ENCODE measurements around the gene STRA8. TPM values are rescaled to one million over a fixed set of nuclear protein-coding genes. Genes with fewer than 3 reads are reported as not detected.

STRA8 gene
- total RNA-seq, 1 experiment from 2014 or later: not detected

DNA sequence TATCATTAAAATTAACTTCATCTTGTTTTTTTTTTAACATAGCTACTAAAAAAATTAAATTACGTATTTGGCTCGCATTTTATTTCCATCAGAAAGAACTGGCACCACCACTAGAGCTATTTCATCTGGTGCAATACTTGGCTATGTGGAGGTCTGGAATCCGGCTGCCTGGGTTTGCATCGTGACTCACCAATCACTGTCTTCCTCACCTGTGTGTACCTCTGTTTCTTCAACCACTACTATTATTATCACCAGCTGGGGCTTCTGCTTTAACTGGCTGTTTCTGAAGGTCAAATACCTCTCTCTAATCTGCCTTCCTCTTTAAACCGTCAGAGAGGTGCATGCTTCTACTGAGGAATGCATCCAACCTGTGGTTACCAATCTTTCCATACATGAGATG lies 28.8 kb upstream of the STRA8 start:
- H3K4me2 ChIP-seq (ENCODE audit: insufficient read depth, insufficient read length, low read length): no peak overlapping the region
- no peak overlapping the region for H3T11ph ChIP-seq (ENCODE audit: low read length)
- H3K9me3 ChIP-seq (ENCODE audit: control insufficient read depth, low read depth, low read length): no peaks in the 10 kb centered on the region
- peaks cover 0 to 6% of the 10 kb centered on the region in 2 experiments; a peak in 2 of 4 replicates for H3K4me1 Mint-ChIP-seq
- no peaks in the 10 kb centered on the region for H3K4me1 ChIP-seq (ENCODE audit: insufficient read depth, low read length)
- no peak overlapping the region for H3K4me3 Mint-ChIP-seq
- H4K5ac ChIP-seq (ENCODE audit: insufficient read length, low read depth, low read length): no peak overlapping the region
- no peaks in the 10 kb centered on the region for H3K23me2 ChIP-seq (ENCODE audit: insufficient read length, low read depth, low read length, poor library complexity, severe bottlenecking)
- DNase-seq: no peak
- H4K8ac ChIP-seq (replicated peaks; ENCODE audit: insufficient read length, low read depth, low read length): no peak overlapping the region
- no peak overlapping the region for H2BK5ac ChIP-seq (ENCODE audit: insufficient read length, low read length)
- peaks cover 3 to 21% (median 8%) of the 10 kb centered on the region in 3 experiments; a peak in 6 of 7 replicates for H3K36me3 Mint-ChIP-seq (ENCODE audit: insufficient read depth in 1 of 3, low read depth in 3 of 3)
- H4K20me1 ChIP-seq (ENCODE audit: control insufficient read depth, insufficient read depth, insufficient read length): no peaks in the 10 kb centered on the region
- no peaks in the 10 kb centered on the region for H3K27me3 ChIP-seq (ENCODE audit: insufficient read depth, low read length)
- no peaks in the 10 kb centered on the region for H3K79me2 ChIP-seq (ENCODE audit: insufficient read depth, low read length)
- TF ChIP-seq, protein P1, sequence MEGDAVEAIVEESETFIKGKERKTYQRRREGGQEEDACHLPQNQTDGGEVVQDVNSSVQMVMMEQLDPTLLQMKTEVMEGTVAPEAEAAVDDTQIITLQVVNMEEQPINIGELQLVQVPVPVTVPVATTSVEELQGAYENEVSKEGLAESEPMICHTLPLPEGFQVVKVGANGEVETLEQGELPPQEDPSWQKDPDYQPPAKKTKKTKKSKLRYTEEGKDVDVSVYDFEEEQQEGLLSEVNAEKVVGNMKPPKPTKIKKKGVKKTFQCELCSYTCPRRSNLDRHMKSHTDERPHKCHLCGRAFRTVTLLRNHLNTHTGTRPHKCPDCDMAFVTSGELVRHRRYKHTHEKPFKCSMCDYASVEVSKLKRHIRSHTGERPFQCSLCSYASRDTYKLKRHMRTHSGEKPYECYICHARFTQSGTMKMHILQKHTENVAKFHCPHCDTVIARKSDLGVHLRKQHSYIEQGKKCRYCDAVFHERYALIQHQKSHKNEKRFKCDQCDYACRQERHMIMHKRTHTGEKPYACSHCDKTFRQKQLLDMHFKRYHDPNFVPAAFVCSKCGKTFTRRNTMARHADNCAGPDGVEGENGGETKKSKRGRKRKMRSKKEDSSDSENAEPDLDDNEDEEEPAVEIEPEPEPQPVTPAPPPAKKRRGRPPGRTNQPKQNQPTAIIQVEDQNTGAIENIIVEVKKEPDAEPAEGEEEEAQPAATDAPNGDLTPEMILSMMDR (conservative IDR thresholded peaks at IDR 0.05): no peak
- H3K4ac ChIP-seq (ENCODE audit: low read depth, low read length): no peak overlapping the region
- H2AK5ac ChIP-seq (ENCODE audit: insufficient read length, low read length): no peak overlapping the region
- no peak overlapping the region for H2BK20ac ChIP-seq (ENCODE audit: low read depth, low read length, poor library complexity, severe bottlenecking)
- H3K27ac Mint-ChIP-seq: no peak overlapping the region
- no peak overlapping the region for H3K23ac ChIP-seq (ENCODE audit: insufficient read length, low read depth, low read length)
- H3K56ac ChIP-seq (ENCODE audit: insufficient read length, low read depth, low read length): no peak overlapping the region
- H3K9ac ChIP-seq (ENCODE audit: extremely low read depth, insufficient read length, low read length): no peak overlapping the region
- no peak overlapping the region for H4K91ac ChIP-seq (ENCODE audit: insufficient read length, low read depth, low read length)
- WGBS (ENCODE audit: extremely low coverage, insufficient read length, low lambda C conversion rate): no CpG with 5 or more reads among the region's 5 CpGs
- H3K27me3 Mint-ChIP-seq (ENCODE audit: low read depth): no peaks in the 10 kb centered on the region; the same call in 1 of the 2 replicates
- no peak overlapping the region for H3K14ac ChIP-seq (ENCODE audit: insufficient read depth, low read length)
- H3K79me1 ChIP-seq (ENCODE audit: insufficient read depth, low read depth, low read length, poor library complexity, severe bottlenecking): no peaks in the 10 kb centered on the region
- H2BK12ac ChIP-seq (ENCODE audit: insufficient read length, low read depth, low read length): no peak overlapping the region
- no peak overlapping the region for H3K18ac ChIP-seq (ENCODE audit: insufficient read length, low read depth, low read length)
- no peak overlapping the region for H2BK120ac ChIP-seq (ENCODE audit: low read depth, low read length, poor library complexity, severe bottlenecking)
- H3K9me3 Mint-ChIP-seq: no peaks in the 10 kb centered on the region
- H2BK15ac ChIP-seq (ENCODE audit: low read depth, low read length): no peak overlapping the region
- no peak overlapping the region for H2AFZ ChIP-seq (ENCODE audit: low read length)
- no peak overlapping the region for H3K27ac ChIP-seq (ENCODE audit: insufficient read length, low read depth, low read length)

Data from H9 (cell line).